CD1c-positive myeloid dendritic cell (primary cell): ENCODE results near the gene ENTREP3.
"Not testable (repeated sequence)": the region's sequence is repeated elsewhere in the genome, so short reads cannot be mapped to it uniquely, and the experiment has no call there.

Source experiments
- DNase-seq: peaks from one replicate; pipeline ENCODE4 v3.0.0-alpha.2; 2016; ENCODE audit errors: extremely low spot score

ENTREP3 gene, protein sequence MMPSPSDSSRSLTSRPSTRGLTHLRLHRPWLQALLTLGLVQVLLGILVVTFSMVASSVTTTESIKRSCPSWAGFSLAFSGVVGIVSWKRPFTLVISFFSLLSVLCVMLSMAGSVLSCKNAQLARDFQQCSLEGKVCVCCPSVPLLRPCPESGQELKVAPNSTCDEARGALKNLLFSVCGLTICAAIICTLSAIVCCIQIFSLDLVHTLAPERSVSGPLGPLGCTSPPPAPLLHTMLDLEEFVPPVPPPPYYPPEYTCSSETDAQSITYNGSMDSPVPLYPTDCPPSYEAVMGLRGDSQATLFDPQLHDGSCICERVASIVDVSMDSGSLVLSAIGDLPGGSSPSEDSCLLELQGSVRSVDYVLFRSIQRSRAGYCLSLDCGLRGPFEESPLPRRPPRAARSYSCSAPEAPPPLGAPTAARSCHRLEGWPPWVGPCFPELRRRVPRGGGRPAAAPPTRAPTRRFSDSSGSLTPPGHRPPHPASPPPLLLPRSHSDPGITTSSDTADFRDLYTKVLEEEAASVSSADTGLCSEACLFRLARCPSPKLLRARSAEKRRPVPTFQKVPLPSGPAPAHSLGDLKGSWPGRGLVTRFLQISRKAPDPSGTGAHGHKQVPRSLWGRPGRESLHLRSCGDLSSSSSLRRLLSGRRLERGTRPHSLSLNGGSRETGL

GRCh38 chr1:155255243-155256007 is at the start of gene ENTREP3:
Gene ENTREP3 (minus strand): TSS chr1:155255483. CDS start chr1:155254877, 606 bp downstream.
- DNase-seq = peak; percentile 74

DNA sequence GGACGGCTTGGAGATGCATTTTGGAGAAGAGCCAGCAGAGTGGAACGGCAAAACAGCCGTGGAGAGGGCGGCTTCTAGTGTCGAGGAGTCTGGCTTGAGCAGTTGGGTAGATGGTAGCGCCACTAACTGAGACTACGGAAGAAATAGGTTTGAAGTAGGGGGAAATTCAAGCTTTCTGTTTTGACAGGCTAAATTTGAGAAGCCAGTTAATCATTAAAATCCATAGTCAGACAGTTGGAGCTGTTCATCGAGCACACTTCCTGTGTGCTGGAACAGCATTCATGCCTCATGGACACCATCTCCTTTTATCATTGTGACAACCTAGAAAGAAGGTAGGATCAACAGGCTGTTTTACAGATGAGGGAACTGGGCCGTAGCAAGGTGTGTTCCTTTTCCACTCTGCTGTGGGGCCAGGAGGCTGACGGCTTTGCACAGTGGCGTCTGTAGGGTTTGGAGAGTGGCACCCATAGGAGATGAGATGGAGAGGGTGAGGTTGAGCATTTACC is 49.3 kb upstream of the ENTREP3 start:
- DNase-seq = no peak

GRCh38 chr1:155301342-155301841 is 46.1 kb upstream of the ENTREP3 start, which contains the start of gene PKLR:
Gene PKLR (minus strand): TSS chr1:155301438. CDS start chr1:155301395, 43 bp downstream.
- no peak for DNase-seq

- DNase-seq = no peak
Observed at GRCh38 chr1:155300553-155301329, 45.5 kb upstream of the ENTREP3 start.

DNA sequence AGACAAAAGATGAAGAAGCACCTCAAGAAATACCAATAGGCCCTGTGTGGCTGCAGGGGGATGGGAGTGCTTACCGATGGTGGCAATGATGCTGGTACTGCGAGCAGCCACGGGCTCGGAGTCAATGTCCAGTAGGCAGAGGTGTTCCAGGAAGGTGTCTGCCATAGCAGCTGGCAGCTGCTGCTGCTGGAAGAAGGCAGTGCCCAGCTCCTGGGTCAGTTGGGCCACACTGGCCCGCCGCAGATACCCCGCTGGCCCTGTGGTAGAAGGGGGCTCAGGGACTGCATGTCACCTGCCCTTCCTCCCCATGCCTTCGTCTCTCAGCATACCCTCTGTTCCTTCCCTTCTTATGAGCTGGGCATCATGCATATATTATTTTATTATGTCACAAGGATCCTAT is 44.7 kb upstream of the ENTREP3 start:
- no peak for DNase-seq

GRCh38 chr1:155297384-155297783 is 42.1 kb upstream of the ENTREP3 start:
- DNase-seq = no peak

DNA sequence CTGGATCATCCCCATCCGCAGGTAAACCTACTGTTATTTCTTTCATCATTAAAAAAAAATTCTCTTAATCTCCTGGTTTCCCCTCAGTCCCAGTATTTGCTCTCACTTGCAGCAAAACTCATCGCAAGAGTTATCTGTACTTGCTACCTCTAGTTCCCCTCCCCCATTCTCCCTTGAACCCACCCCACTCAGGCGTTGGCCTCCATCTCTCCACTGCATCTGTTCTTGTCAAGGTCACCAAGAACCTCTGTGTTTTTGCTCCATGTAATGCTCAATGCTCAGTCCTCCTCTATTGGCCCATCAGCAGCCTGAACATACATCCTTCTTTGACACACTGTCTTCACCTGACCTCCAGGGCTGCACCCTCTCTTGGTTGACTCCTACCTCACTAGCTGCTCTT is 41.4 kb upstream of the ENTREP3 start:
- no peak for DNase-seq

DNA sequence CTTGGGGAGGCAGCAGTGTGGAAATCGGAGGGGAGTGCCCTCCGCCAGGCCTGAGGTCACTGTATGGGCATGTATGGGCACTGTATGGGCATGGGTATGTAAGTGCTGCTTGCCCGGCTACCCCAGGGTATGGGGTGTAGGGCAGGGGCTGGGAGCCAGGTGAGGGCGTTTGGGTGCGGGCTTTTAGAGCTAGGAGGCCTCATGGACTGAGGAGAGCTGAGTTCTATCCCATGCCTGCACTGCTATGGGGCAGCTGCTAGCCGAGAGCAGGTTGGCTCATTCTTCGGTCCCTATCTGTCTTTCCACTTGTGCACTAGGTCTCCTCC is 40.6 kb upstream of the ENTREP3 start:
- no peak for DNase-seq

GRCh38 chr1:155295183-155295941 is 40.1 kb upstream of the ENTREP3 start:
- DNase-seq = no peak

DNA sequence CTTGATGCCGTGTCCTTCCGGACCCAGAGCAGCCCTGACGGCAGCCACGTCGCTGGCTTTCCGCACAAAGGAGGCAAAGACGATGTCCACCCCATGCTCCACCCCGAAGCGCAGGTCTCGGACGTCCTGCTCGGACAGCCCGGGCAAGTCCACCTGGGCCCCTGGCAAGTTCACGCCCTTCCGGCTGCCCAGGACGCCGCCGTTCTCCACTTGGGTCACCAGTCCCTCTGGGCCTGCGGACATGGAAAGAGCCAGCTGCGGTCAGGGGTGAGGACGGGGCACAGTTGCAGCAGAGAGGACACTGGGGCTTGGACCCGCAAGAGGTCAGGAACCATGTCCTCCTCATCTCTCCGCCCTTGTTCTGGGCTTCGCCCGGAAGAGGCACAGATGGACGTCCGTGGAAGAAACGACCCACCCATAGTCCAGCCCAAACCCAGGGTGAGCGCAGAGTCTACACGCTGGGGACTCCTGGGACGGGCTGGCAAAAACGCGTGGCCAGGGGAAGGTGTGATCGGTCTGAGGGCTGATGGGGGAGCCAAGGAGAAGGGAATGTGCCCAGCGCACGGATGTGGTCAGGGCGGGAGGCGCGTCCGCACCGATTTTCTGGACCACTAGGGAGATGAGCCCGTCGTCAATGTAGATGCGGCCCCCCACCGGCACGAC is 39.4 kb upstream of the ENTREP3 start:
- no peak for DNase-seq

- no peak for DNase-seq
Observed at GRCh38 chr1:155293086-155293749, 37.9 kb upstream of the ENTREP3 start.

GRCh38 chr1:155291006-155291405 is 35.7 kb upstream of the ENTREP3 start:
- not testable (repeated sequence) for DNase-seq

- no peak for DNase-seq
Observed at GRCh38 chr1:155287987-155288543, 32.8 kb upstream of the ENTREP3 start.

- no peak for DNase-seq
Observed at GRCh38 chr1:155286544-155286943, 31.3 kb upstream of the ENTREP3 start.

- DNase-seq = no peak
Observed at GRCh38 chr1:155285631-155286044, 30.4 kb upstream of the ENTREP3 start.

DNA sequence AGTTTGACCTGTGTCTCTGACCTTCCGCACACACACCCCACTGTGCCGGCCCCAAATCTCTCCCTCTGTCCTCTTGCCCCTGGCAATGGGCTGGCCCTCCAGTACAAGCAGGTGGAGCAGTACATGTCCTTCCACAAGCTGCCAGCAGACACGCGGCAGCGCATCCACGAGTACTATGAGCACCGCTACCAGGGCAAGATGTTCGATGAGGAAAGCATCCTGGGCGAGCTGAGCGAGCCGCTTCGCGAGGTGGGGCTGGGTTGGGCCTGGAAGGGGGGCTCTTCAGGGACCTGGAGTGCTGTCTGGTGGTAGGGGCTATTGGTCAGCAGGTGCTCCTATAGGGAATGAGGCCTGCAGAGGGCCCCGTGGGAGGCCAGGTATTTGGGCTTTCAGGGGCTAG is 29.8 kb upstream of the ENTREP3 start:
- no peak for DNase-seq

GRCh38 chr1:155284476-155284875 is 29.2 kb upstream of the ENTREP3 start:
- DNase-seq = no peak

DNA sequence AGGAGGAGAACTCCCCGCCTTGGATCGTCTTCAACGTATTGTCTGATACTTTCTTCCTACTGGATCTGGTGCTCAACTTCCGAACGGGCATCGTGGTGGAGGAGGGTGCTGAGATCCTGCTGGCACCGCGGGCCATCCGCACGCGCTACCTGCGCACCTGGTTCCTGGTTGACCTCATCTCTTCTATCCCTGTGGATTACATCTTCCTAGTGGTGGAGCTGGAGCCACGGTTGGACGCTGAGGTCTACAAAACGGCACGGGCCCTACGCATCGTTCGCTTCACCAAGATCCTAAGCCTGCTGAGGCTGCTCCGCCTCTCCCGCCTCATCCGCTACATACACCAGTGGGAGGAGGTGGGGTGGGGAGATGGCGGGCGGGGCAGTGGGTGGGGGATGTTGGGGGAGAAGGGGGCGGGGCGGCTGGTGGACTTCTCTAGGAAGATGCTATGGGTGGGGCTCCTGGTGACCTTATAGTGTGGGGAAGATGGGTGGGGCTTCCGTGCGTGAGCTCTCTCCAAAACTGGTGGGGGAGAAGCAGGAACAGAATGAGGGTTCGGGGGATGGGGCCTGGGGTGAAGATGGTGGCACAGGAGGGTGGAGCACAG is 27.3 kb upstream of the ENTREP3 start:
- no peak for DNase-seq

- no peak for DNase-seq
Observed at GRCh38 chr1:155279268-155279667, 24.0 kb upstream of the ENTREP3 start.
